Omental fat pad (tissue), 4 donors: Measurements from ENCODE around the gene ASTN2. TPM values are rescaled to one million over a fixed set of nuclear protein-coding genes. Genes with fewer than 3 reads are reported as not detected.

Experiments
- ATAC-seq: fragments of 150-250 bp; one replicate; pipeline ENCODE4 v1.9.1; 2016; ENCODE audit warnings: mild to moderate bottlenecking, moderate library complexity; ENCODE audit not compliant: low FRiP score
- DNase-seq: peaks from one replicate; pipeline ENCODE4 v3.0.0-alpha.2; 2019; ENCODE audit warnings: low spot score
- CTCF ChIP-seq, 3 donors: fragments of 450-650 bp; IDR thresholded peaks; one replicate each; pipeline ENCODE4 v1.5.1; 2016 to 2017; ENCODE audit warnings: antibody characterized with exemption in 3 of 3, mild to moderate bottlenecking in 3 of 3, moderate library complexity in 2 of 3
- total RNA-seq, 4 donors: library from RNA; depleted of rRNA; stranded (reverse); fragments of >200 nt; gene quantifications; one replicate each; pipeline ENCODE4 v1.1.0, GENCODE V29; 2016

The ASTN2 gene
- total RNA-seq, 4 donors from 2014 or later, result 1.1 to 8.4 (median 3.6) TPM

GRCh38 chr9:117313989-117314388 lies 100.9 kb downstream of the ASTN2 start:
- ATAC-seq (no peak), DNase-seq (no peak)
- TF ChIP-seq CTCF (IDR thresholded peaks at IDR 0.05), result no peak

GRCh38 chr9:117307701-117308100 lies 107.2 kb downstream of the ASTN2 start:
- no peak for ATAC-seq
- no peak for DNase-seq
- TF ChIP-seq CTCF (IDR thresholded peaks at IDR 0.05), result no peak

- no peak for DNase-seq
- ATAC-seq, result no peak
- TF ChIP-seq CTCF (IDR thresholded peaks at IDR 0.05), result no peak
Measured at GRCh38 chr9:117306032-117306431, 108.8 kb downstream of the ASTN2 start.

- DNase-seq (no peak), ATAC-seq (no peak)
- no peak for TF ChIP-seq CTCF (IDR thresholded peaks at IDR 0.05)
Measured at GRCh38 chr9:117305454-117305853, 109.4 kb downstream of the ASTN2 start.

GRCh38 chr9:117304549-117304948 lies 110.3 kb downstream of the ASTN2 start:
- DNase-seq, result no peak
- no peak for TF ChIP-seq CTCF (IDR thresholded peaks at IDR 0.05)
- ATAC-seq, result no peak

- no peak for ATAC-seq
- no peak for TF ChIP-seq CTCF (IDR thresholded peaks at IDR 0.05)
- DNase-seq, result no peak
Measured at GRCh38 chr9:117303643-117304230, 111.1 kb downstream of the ASTN2 start.

GRCh38 chr9:117302487-117302886 lies 112.4 kb downstream of the ASTN2 start:
- no peak for ATAC-seq
- TF ChIP-seq CTCF (IDR thresholded peaks at IDR 0.05), result no peak
- no peak for DNase-seq
